A673 (cell line): ENCODE results near the gene SIVA1. TPM values are rescaled to one million over a fixed set of nuclear protein-coding genes. Genes with fewer than 3 reads are reported as not detected.

Source experiments
- BruUV-seq: library from RNA; stranded (reverse); fragments of 400-500 nt; replicated peaks from 2 replicates; lab custom pipeline; 2021; lab: Mats Ljungman, UMichigan
- CTCF ChIA-PET: fragments of 300-600 bp; sonication (Branson Sonifier 250); formaldehyde crosslinking; loops from one replicate; lab custom pipeline; 2022; ENCODE audit warnings: antibody characterized with exemption; lab: Charles Lee
- POLR2A ChIA-PET: fragments of 300-600 bp; sonication (Branson Sonifier 250); formaldehyde crosslinking; loops from one replicate; lab custom pipeline; 2022; ENCODE audit warnings: antibody characterized with exemption; ENCODE audit not compliant: low non-redundant PET; lab: Charles Lee
- DNase-seq: peaks from one replicate; pipeline ENCODE4 v3.0.0-alpha.2; 2015; ENCODE audit warnings: low spot score
- H3K27ac ChIP-seq: fragments of 200-600 bp; sonication (generic); 2 replicates; pipeline ENCODE4 v1.5.1; 2016; ENCODE audit warnings: mixed run types, low read depth, mild to moderate bottlenecking, mixed read lengths, antibody characterized with exemption, low read length; ENCODE audit not compliant: poor library complexity, severe bottlenecking
- H3K27me3 ChIP-seq: fragments of 200-600 bp; sonication (generic); replicated peaks from 2 replicates; pipeline ENCODE4 v1.6.1; 2017; ENCODE audit warnings: mixed run types, low read depth, mild to moderate bottlenecking, mixed read lengths, antibody characterized with exemption, low read length; ENCODE audit not compliant: insufficient read depth, poor library complexity
- H3K36me3 ChIP-seq: fragments of 200-600 bp; sonication (generic); 2 replicates; pipeline ENCODE4 v1.6.1; 2016; ENCODE audit warnings: mixed run types, mild to moderate bottlenecking, mixed read lengths, antibody characterized with exemption, low read length; ENCODE audit not compliant: insufficient read depth, poor library complexity, severe bottlenecking
- H3K4me1 ChIP-seq: fragments of 200-600 bp; sonication (generic); 2 replicates; pipeline ENCODE4 v1.6.1; 2017; ENCODE audit warnings: mixed run types, mild to moderate bottlenecking, mixed read lengths, antibody characterized with exemption, low read length; ENCODE audit not compliant: insufficient read depth, poor library complexity, severe bottlenecking
- H3K4me3 ChIP-seq: fragments of 200-600 bp; sonication (generic); 2 replicates; pipeline ENCODE4 v1.5.1; 2016; ENCODE audit warnings: low read depth, mixed run types, mild to moderate bottlenecking, mixed read lengths, low read length; ENCODE audit not compliant: poor library complexity, severe bottlenecking
- H3K9me3 ChIP-seq: fragments of 200-600 bp; sonication (generic); 2 replicates; pipeline ENCODE4 v1.6.1; 2016; ENCODE audit warnings: mixed run types, low read depth, mild to moderate bottlenecking, mixed read lengths, antibody characterized with exemption, low read length; ENCODE audit not compliant: poor library complexity, severe bottlenecking
- CTCF ChIP-seq: fragments of 300-800, 200-600 bp; sonication (generic); conservative IDR thresholded peaks from 2 replicates; pipeline ENCODE4 v1.5.1; 2017; ENCODE audit warnings: low read depth, mild to moderate bottlenecking, antibody characterized with exemption, low read length, moderate library complexity, mixed read lengths
- EZH2 ChIP-seq: fragments of 200-600 bp; sonication (generic); IDR thresholded peaks from 2 replicates; pipeline ENCODE4 v1.6.1; 2017; ENCODE audit warnings: borderline replicate concordance, low read depth, mild to moderate bottlenecking, mixed read lengths, antibody characterized with exemption, low read length; ENCODE audit not compliant: poor library complexity, severe bottlenecking
- intact Hi-C: fragments of 100-400 bp; cut with micrococcal nuclease; formaldehyde crosslinking; loops from one replicate; pipeline ENCODE4 v1.10.0; 2022; ENCODE audit not compliant: unreplicated experiment
- total RNA-seq: library from RNA; stranded (reverse); gene quantifications from 2 replicates; pipeline ENCODE4 v1.2.3, GENCODE V29; 2021

SIVA1 gene
- total RNA-seq, 1 experiment from 2014 or later, result 79.6 TPM

GRCh38 chr14:104754213-104754851, 1.4 kb downstream of the SIVA1 start:
- Histone ChIP-seq H3K4me1 (peaks cover 8% of the 10 kb centered on the region), H3K9me3 (no peaks in the 10 kb centered on the region), H3K27ac (peak overlapping the region; percentile 97), H3K27me3 (no peaks in the 10 kb centered on the region), H3K4me3 (peak overlapping the region; percentile 100), H3K36me3 (peaks cover 20% of the 10 kb centered on the region)
- intact Hi-C loops, result no loop called here
- CTCF ChIA-PET, result no interaction called here
- no peak for DNase-seq
- TF ChIP-seq CTCF (no peak), EZH2 (no peak)
- POLR2A ChIA-PET, result no interaction called here
- BruUV-seq, result TSS peak; percentile 56

GRCh38 chr14:104755621-104756020, 2.7 kb downstream of the SIVA1 start:
- no peak for DNase-seq
- intact Hi-C loops, result no loop called here
- ChIA-PET CTCF (no interaction called here), POLR2A (no interaction called here)
- H3K27me3 ChIP-seq, result no peaks in the 10 kb centered on the region
- H3K4me3 ChIP-seq, result no peak overlapping the region
- H3K4me1 ChIP-seq, result peaks cover 8% of the 10 kb centered on the region
- no peaks in the 10 kb centered on the region for H3K9me3 ChIP-seq
- no peak overlapping the region for H3K27ac ChIP-seq
- TF ChIP-seq CTCF, result no peak
- no peak for TF ChIP-seq EZH2
- BruUV-seq, result no TSS peak
- peaks cover 20% of the 10 kb centered on the region for H3K36me3 ChIP-seq

GRCh38 chr14:104756477-104757237, 3.7 kb downstream of the SIVA1 start:
- no TSS peak for BruUV-seq
- ChIA-PET POLR2A (no interaction called here), CTCF (no interaction called here)
- TF ChIP-seq CTCF, result no peak
- TF ChIP-seq EZH2, result no peak
- DNase-seq, result no peak
- H3K36me3 ChIP-seq, result peaks cover 20% of the 10 kb centered on the region
- H3K27me3 ChIP-seq, result no peaks in the 10 kb centered on the region
- peaks cover 8% of the 10 kb centered on the region for H3K4me1 ChIP-seq
- intact Hi-C loops, result no loop called here
- no peak overlapping the region for H3K4me3 ChIP-seq
- no peaks in the 10 kb centered on the region for H3K9me3 ChIP-seq
- no peak overlapping the region for H3K27ac ChIP-seq
